ENCODE results near the gene CDX1. TPM values are rescaled to one million over a fixed set of nuclear protein-coding genes. Genes with fewer than 3 reads are reported as not detected.

The CDX1 gene
- total and polyA plus RNA-seq, 2 of the 8 experiments (the other 6 are each of a cell fraction or from before 2014, with no cell fraction given), result not detected

DNA sequence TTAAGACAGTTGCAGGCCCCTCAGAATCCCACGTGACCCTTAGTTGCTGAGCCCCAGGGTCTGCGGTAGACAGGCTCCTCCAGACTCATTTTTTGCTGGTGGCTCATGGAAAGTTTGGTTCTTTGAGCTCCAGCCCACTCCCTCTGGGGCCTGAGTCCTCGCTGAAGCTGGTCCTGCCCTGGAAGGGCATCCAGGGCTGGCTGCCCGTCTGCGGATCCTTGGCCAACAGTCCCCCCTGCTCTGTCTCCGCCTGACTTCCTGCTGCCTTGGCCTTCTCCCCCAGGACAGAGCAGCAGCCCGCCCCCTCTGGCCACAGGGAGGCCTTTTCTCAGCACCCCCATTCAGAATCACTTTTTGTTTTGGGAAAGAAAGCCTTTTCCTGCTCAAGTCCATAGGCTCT is 47.7 kb downstream of the CDX1 start:
- DNase-seq (ENCODE audit: low read depth in 1 of 2, low spot score in 2 of 2), result no peak

More for the DNA sequence above, 47.7 kb downstream of the CDX1 start:
- TF ChIP-seq KDM1A (IDR thresholded peaks at IDR 0.05; ENCODE audit: borderline replicate concordance, low read length), result no peak
- TF ChIP-seq, protein P1, sequence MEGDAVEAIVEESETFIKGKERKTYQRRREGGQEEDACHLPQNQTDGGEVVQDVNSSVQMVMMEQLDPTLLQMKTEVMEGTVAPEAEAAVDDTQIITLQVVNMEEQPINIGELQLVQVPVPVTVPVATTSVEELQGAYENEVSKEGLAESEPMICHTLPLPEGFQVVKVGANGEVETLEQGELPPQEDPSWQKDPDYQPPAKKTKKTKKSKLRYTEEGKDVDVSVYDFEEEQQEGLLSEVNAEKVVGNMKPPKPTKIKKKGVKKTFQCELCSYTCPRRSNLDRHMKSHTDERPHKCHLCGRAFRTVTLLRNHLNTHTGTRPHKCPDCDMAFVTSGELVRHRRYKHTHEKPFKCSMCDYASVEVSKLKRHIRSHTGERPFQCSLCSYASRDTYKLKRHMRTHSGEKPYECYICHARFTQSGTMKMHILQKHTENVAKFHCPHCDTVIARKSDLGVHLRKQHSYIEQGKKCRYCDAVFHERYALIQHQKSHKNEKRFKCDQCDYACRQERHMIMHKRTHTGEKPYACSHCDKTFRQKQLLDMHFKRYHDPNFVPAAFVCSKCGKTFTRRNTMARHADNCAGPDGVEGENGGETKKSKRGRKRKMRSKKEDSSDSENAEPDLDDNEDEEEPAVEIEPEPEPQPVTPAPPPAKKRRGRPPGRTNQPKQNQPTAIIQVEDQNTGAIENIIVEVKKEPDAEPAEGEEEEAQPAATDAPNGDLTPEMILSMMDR (IDR thresholded peaks at IDR 0.05; ENCODE audit: control extremely low read depth in 1 of 3, insufficient read depth in 1 of 3, low read depth in 1 of 3, low read length in 3 of 3), result peak in 2 of 3 experiments; percentile 8 to 14; a peak in 2 of 4 replicates
- TF ChIP-seq TAF1 (IDR thresholded peaks at IDR 0.05; ENCODE audit: low read depth, low read length), result no peak
- Histone ChIP-seq H3K23ac (ENCODE audit: insufficient read length) (no peak overlapping the region), H2AK5ac (ENCODE audit: low read depth, low read length) (no peak overlapping the region), H4K8ac (ENCODE audit: extremely low read depth, insufficient read depth, low read length) (no peak overlapping the region), H3K56ac (replicated peaks; ENCODE audit: insufficient read length, low read depth, low read length) (no peak overlapping the region), H2BK5ac (ENCODE audit: low read depth, low read length) (no peak overlapping the region), H2BK20ac (ENCODE audit: low read length) (no peak overlapping the region), H3K14ac (ENCODE audit: insufficient read length) (no peak overlapping the region), H3K36me3 (ENCODE audit: control insufficient read depth in 2 of 4, insufficient read depth in 4 of 4, low read length in 3 of 4) (no peaks in the 10 kb centered on the region), H3K18ac (ENCODE audit: extremely low read depth, low read length) (no peak overlapping the region), H4K91ac (replicated peaks; ENCODE audit: insufficient read length, low read length) (no peak overlapping the region), H3K9ac (replicated peaks in 1 of 4; ENCODE audit: extremely low read depth in 1 of 4, low read depth in 3 of 4, low read length in 3 of 4) (no peak overlapping the region), H3K79me1 (ENCODE audit: low read depth, low read length) (no peaks in the 10 kb centered on the region), H3K27me3 (replicated peaks in 1 of 4; ENCODE audit: control insufficient read depth in 3 of 4, extremely low read depth in 1 of 4, insufficient read depth in 3 of 4, low read length in 3 of 4) (peaks cover 0 to 9% (median 4%) of the 10 kb centered on the region in 4 experiments; a peak in 3 of 7 replicates), H2AFZ (ENCODE audit: low read length) (no peak overlapping the region), H2BK12ac (ENCODE audit: low read depth, low read length) (no peak overlapping the region), H3K79me2 (ENCODE audit: control insufficient read depth in 1 of 2, insufficient read depth in 2 of 2, low read length in 2 of 2) (no peaks in the 10 kb centered on the region), H2BK15ac (ENCODE audit: low read length) (no peak overlapping the region), H3K4ac (replicated peaks; ENCODE audit: insufficient read length, low read depth, low read length) (no peak overlapping the region), H2BK120ac (replicated peaks; ENCODE audit: low read depth, low read length) (no peak overlapping the region), H3K4me2 (ENCODE audit: insufficient read depth in 1 of 2, low read depth in 2 of 2, low read length in 2 of 2) (no peak overlapping the region), H3K23me2 (ENCODE audit: low read depth, low read length) (no peaks in the 10 kb centered on the region), H3K27ac (ENCODE audit: low read depth, low read length) (no peak overlapping the region), H3K4me3 (ENCODE audit: extremely low read depth in 1 of 4, insufficient read depth in 2 of 4, low read depth in 3 of 4, low read length in 4 of 4) (no peak overlapping the region), H3K9me3 (ENCODE audit: insufficient read depth in 2 of 2, low read depth in 1 of 2, low read length in 1 of 2) (no peaks in the 10 kb centered on the region), H4K20me1 (replicated peaks in 1 of 2; ENCODE audit: control insufficient read depth in 1 of 2, insufficient read depth in 2 of 2, low read length in 2 of 2) (no peaks in the 10 kb centered on the region), H4K5ac (ENCODE audit: insufficient read length, low read depth, low read length) (no peak overlapping the region), H3K4me1 (replicated peaks in 1 of 4; ENCODE audit: control insufficient read depth in 3 of 4, insufficient read depth in 4 of 4, low read length in 3 of 4) (peaks cover 6 to 32% (median 22%) of the 10 kb centered on the region in 4 experiments)
- ChIA-PET CTCF (ENCODE audit: partially characterized antibody) (interaction anchor here (0.6 to 22.9 kb wide), 18 partner anchors 8 to 267 kb away, joined by 3 to 406 read pairs (median 4); partner anchors contain the start of genes ARSI, CDX1, PDGFRB and SLC6A7), POLR2A (ENCODE audit: partially characterized antibody) (interaction anchor here (0.6 to 1.6 kb wide), 3 partner anchors 16 to 138 kb away, joined by 3 to 5 read pairs (median 4); no protein-coding TSS in a partner anchor)
- no peak for FAIRE-seq
- WGBS, 2 experiments (ENCODE audit: extremely low coverage in 1 of 2, insufficient coverage in 1 of 2, insufficient read length in 1 of 2, insufficient replicate concordance in 2 of 2, low coverage in 1 of 2, low lambda C conversion rate in 2 of 2, missing lambda C conversion rate in 1 of 2), result 76% methylated on average over 7 of the region's 7 CpGs; no CpG with 5 or more reads in 1 of the 2 experiments

Data from H1 (cell line).